K562 (cell line): Measurements from ENCODE around the gene MAP3K4. TPM values are rescaled to one million over a fixed set of nuclear protein-coding genes. Genes with fewer than 3 reads are reported as not detected.

Source experiments
- ATAC-seq: fragments of 200-7000 bp; cut with Tn5 transposase; 3 replicates; pipeline ENCODE4 v1.9.1; 2020; ENCODE audit warnings: moderate library complexity
- BruUV-seq: library from RNA; stranded (reverse); fragments of 400-500 nt; replicated peaks from 2 replicates; lab custom pipeline; 2021; lab: Mats Ljungman, UMichigan
- CTCF ChIA-PET: fragments of 300-600 bp; formaldehyde crosslinking; extraction: SDS; loops from one replicate; lab custom pipeline; 2021; ENCODE audit warnings: low intra/inter-chr PET ratio; lab: Yijun Ruan, JAX
- POLR2A ChIA-PET: fragments of 300-600, 350-650 bp; sonication (Branson Sonifier 250); formaldehyde crosslinking; extraction: SDS; loops from one replicate; lab custom pipeline; 2021; ENCODE audit warnings: antibody characterized with exemption, inconsistent platforms; lab: Yijun Ruan, JAX
- DNase-seq, 4 experiments: peaks; one replicate each; pipeline versions ENCODE4 v3.0.0 to v3.0.0-alpha.2; 2011 to 2018; ENCODE audit warnings: low spot score in 3 of 4, mixed read lengths in 3 of 4; ENCODE audit errors: extremely low read depth in 1 of 4
- FAIRE-seq: peaks from 2 replicates; lab custom pipeline; 2011; peaks lifted over from hg19 to GRCh38; lab: Jason Lieb, UNC
- H2AFZ ChIP-seq: 2 replicates; pipeline ENCODE4 v1.6.0; 2011; ENCODE audit warnings: low read depth, low read length, control low read depth, inconsistent platforms
- H3K27ac ChIP-seq: fragments of 200-600 bp; 3 replicates; pipeline ENCODE4 v1.8.0; 2011; ENCODE audit warnings: low read depth, mild to moderate bottlenecking, control low read depth, inconsistent platforms, low read length, moderate library complexity, mixed read lengths; ENCODE audit errors: extremely low read depth
- H3K27me3 ChIP-seq, 2 experiments: fragments of 300-600 bp in 1 of 2; 2 replicates in 1 of 2; 3 replicates in 1 of 2; pipeline versions ENCODE4 v1.6.0 to v1.8.0; 2011; ENCODE audit warnings: inconsistent platforms in 2 of 2, low read length in 2 of 2, mild to moderate bottlenecking in 1 of 2, mixed read lengths in 1 of 2, moderate library complexity in 1 of 2; ENCODE audit not compliant: control insufficient read depth in 2 of 2, insufficient read depth in 2 of 2
- H3K36me3 ChIP-seq: fragments of 300-600 bp; 3 replicates; pipeline ENCODE4 v1.8.0; 2011; ENCODE audit warnings: mild to moderate bottlenecking, low read length, inconsistent platforms; ENCODE audit not compliant: control insufficient read depth, insufficient read depth
- H3K4me1 ChIP-seq, 2 experiments: fragments of 200-600 bp in 1 of 2; replicated peaks in 1 of 2; 2 replicates in 1 of 2; 3 replicates in 1 of 2; pipeline versions ENCODE4 v1.5.1 to v1.8.0; 2011; ENCODE audit warnings: inconsistent platforms in 2 of 2, low read length in 2 of 2, mild to moderate bottlenecking in 1 of 2, mixed read lengths in 1 of 2, moderate library complexity in 1 of 2; ENCODE audit not compliant: control insufficient read depth in 2 of 2, insufficient read depth in 2 of 2
- H3K4me2 ChIP-seq: 2 replicates; pipeline ENCODE4 v1.6.1; 2011; ENCODE audit warnings: low read length, control low read depth, inconsistent platforms, mixed read lengths; ENCODE audit not compliant: insufficient read depth
- H3K4me3 ChIP-seq: fragments of 200-600 bp; sonication (generic), shearing (Covaris generic); 2 replicates; pipeline ENCODE4 v1.5.1; 2016; ENCODE audit warnings: control low read depth, inconsistent platforms
- H3K79me2 ChIP-seq: fragments of 200-600 bp; 3 replicates; pipeline ENCODE4 v1.8.0; 2011; ENCODE audit warnings: low read length, inconsistent platforms; ENCODE audit not compliant: control insufficient read depth, insufficient read depth
- H3K9ac ChIP-seq, 2 experiments: 2 replicates each; pipeline versions ENCODE4 v1.6.0 to v1.6.1; 2011; ENCODE audit warnings: low read depth in 2 of 2, low read length in 2 of 2, control low read depth in 1 of 2, inconsistent platforms in 1 of 2, mild to moderate bottlenecking in 1 of 2, mixed read lengths in 1 of 2; ENCODE audit not compliant: insufficient read depth in 1 of 2
- H3K9me1 ChIP-seq: one replicate; pipeline ENCODE4 v1.6.0; 2011; ENCODE audit warnings: inconsistent platforms, mild to moderate bottlenecking, low read length, moderate library complexity; ENCODE audit not compliant: control insufficient read depth, insufficient read depth
- H3K9me3 ChIP-seq: replicated peaks from 2 replicates; pipeline ENCODE4 v1.5.1; 2011; ENCODE audit warnings: low read depth, low read length, inconsistent platforms; ENCODE audit not compliant: control insufficient read depth, insufficient read depth
- H4K20me1 ChIP-seq: replicated peaks from 2 replicates; pipeline ENCODE4 v1.6.1; 2011; ENCODE audit warnings: low read length, inconsistent platforms, mixed read lengths; ENCODE audit not compliant: control insufficient read depth, insufficient read depth
- CEBPG ChIP-seq, 3 experiments: fragments of 200-800 bp in 1 of 3; sonication (Bioruptor generic) in 1 of 3; sonication (generic) in 1 of 3; formaldehyde crosslinking in 1 of 3; IDR thresholded peaks in 2 of 3; conservative IDR thresholded peaks in 1 of 3; 2 replicates each; pipeline versions ENCODE4 v1.6.1 to v1.8.0; 2016 to 2022; ENCODE audit warnings: missing compliant biosample characterization in 2 of 3, missing genetic modification characterization in 2 of 3, mild to moderate bottlenecking in 1 of 3, missing genetic modification reagents in 1 of 3
- DNMT1 ChIP-seq: fragments of 450-650 bp; IDR thresholded peaks from 2 replicates; pipeline ENCODE4 v1.6.1; 2016; ENCODE audit warnings: antibody characterized with exemption, mild to moderate bottlenecking
- E2F1 ChIP-seq: sonication (generic); formaldehyde crosslinking; IDR thresholded peaks from 2 replicates; pipeline ENCODE4 v1.8.1; 2023; ENCODE audit warnings: mild to moderate bottlenecking, missing genetic modification reagents, moderate library complexity
- HDAC8 ChIP-seq: fragments of 450-650 bp; IDR thresholded peaks from 2 replicates; pipeline ENCODE4 v1.6.1; 2016; ENCODE audit warnings: mild to moderate bottlenecking, missing genetic modification characterization, moderate library complexity, missing compliant biosample characterization
- ZNF445 ChIP-seq: fragments of 250-450 bp; sonication (Bioruptor Pico); IDR thresholded peaks from 2 replicates; pipeline ENCODE4 v1.4.0; 2020; ENCODE audit warnings: low read depth, mild to moderate bottlenecking, moderate library complexity
- WGBS: fragments of 100-300 bp; shearing (Covaris generic); methylation state at CpG from one replicate; pipeline ENCODE4 v1.1.6; 2016; ENCODE audit warnings: low coverage, mixed read lengths; ENCODE audit not compliant: insufficient coverage; ENCODE audit errors: missing lambda C conversion rate; 5-methylcytosine and 5-hydroxymethylcytosine counted together
- in situ Hi-C: fragments of 300-500 bp; cut with MboI; formaldehyde crosslinking; loops from 4 replicates; pipeline ENCODE4 v1.15.0; 2018; ENCODE audit warnings: inconsistent platforms, mixed read lengths
- intact Hi-C: fragments of 100-400 bp; cut with micrococcal nuclease; formaldehyde crosslinking; loops from 2 replicates; pipeline ENCODE4 v1.14.2; 2022
- polyA plus RNA-seq, 8 experiments: library from polyadenylated mRNA; depleted of rRNA in 4 of 8; stranded (reverse) in 5 of 8; unstranded in 3 of 8; fragments of >200 nt; fragmentation: Nextera tagmentation in 2 of 8; fragmentation: Illumina TruSeq in 1 of 8; extraction: Ambion mirVana in 2 of 8; extraction: Trizol in 1 of 8; gene quantifications; 2 replicates each; pipeline versions ENCODE4 v1.2.1 to v1.2.3, GENCODE V29; 2011 to 2014; ENCODE audit warnings: inconsistent platforms in 1 of 8, missing spikeins in 1 of 8
- total RNA-seq, 7 experiments: library from RNA; depleted of rRNA in 6 of 7; stranded (reverse); fragments of >200 nt in 6 of 7; fragmentation: Illumina TruSeq in 2 of 7; extraction: Trizol in 2 of 7; gene quantifications; 2 replicates each; pipeline versions ENCODE4 v1.2.1 to v1.2.3, GENCODE V29; 2011 to 2021; ENCODE audit warnings: low replicate concordance in 1 of 7

MAP3K4 gene
- total and polyA plus RNA-seq, 9 of the 15 experiments (the other 6 are each of a cell fraction or from before 2014, with no cell fraction given) = 21.0 to 77.2 (median 48.9) TPM

- peaks cover 0 to 5% of the 10 kb centered on the region in 2 experiments; a peak in 2 of 5 replicates for H3K4me1 ChIP-seq
- FAIRE-seq = no peak
- H3K9me1 ChIP-seq = no peaks in the 10 kb centered on the region
- H3K9ac ChIP-seq = no peak overlapping the region
- 70% methylated on average over 2 of the region's 2 CpGs for WGBS
- peaks cover 8% of the 10 kb centered on the region; the same call in 2 of the 3 replicates for H3K36me3 ChIP-seq
- H3K27ac ChIP-seq = no peak overlapping the region
- H2AFZ ChIP-seq = no peak overlapping the region
- TF ChIP-seq E2F1 (CRISPR knock-in tag) (0 out of 2 replicates have a peak, but pooled peaks have one; percentile 27), DNMT1 (no peak), HDAC8 (tag) (no peak), CEBPG (CRISPR knock-in tag; IDR thresholded peaks at IDR 0.05) (no peak), CEBPG (tag; conservative IDR thresholded peaks at IDR 0.05 in 1 of 2, IDR thresholded peaks at IDR 0.05 in 1 of 2) (0 out of 4 replicates have a peak, but pooled peaks of 1 of the 2 experiments have one; percentile 19), ZNF445 (CRISPR knock-in tag) (no peak)
- no peak overlapping the region for H3K4me3 ChIP-seq
- in situ Hi-C loops = no loop called here
- no peak for DNase-seq
- no peaks in the 10 kb centered on the region for H4K20me1 ChIP-seq
- H3K27me3 ChIP-seq = no peaks in the 10 kb centered on the region
- no peak overlapping the region for H3K4me2 ChIP-seq
- BruUV-seq = no TSS peak
- ChIA-PET POLR2A (no interaction called here), CTCF (no interaction called here)
- intact Hi-C loops = no loop called here
- ATAC-seq = peak; percentile 67
- peaks cover 83% of the 10 kb centered on the region for H3K79me2 ChIP-seq
- H3K9me3 ChIP-seq = no peaks in the 10 kb centered on the region
These were observed 11.8 kb downstream of the MAP3K4 start for GRCh38 chr6:161003336-161003735.
